IPS-NIHi7 (cell line): ENCODE results near the gene OR13A1.
"Not testable (repeated sequence)": the region's sequence is repeated elsewhere in the genome, so short reads cannot be mapped to it uniquely, and the experiment has no call there.

Source experiments
- DNase-seq: peaks from one replicate; pipeline ENCODE4 v3.0.0; 2012; ENCODE audit warnings: mixed read lengths; ENCODE audit errors: extremely low spot score

OR13A1 gene

GRCh38 chr10:45315508-45315907 lies at the start of gene OR13A1:
TSS of gene OR13A1 (minus strand) at chr10:45315608. CDS start at chr10:45304422, 11,186 bp downstream.
- no peak for DNase-seq

- not testable (repeated sequence) for DNase-seq
Measured at GRCh38 chr10:45361983-45362799, 46.8 kb upstream of the OR13A1 start.

GRCh38 chr10:45358961-45359360 lies 43.6 kb upstream of the OR13A1 start:
- DNase-seq, result peak; percentile 8

GRCh38 chr10:45355494-45355893 lies 40.1 kb upstream of the OR13A1 start:
- DNase-seq, result no peak

- DNase-seq, result no peak
Measured at GRCh38 chr10:45354261-45354660, 38.9 kb upstream of the OR13A1 start.

GRCh38 chr10:45353186-45353585 lies 37.8 kb upstream of the OR13A1 start:
- no peak for DNase-seq

GRCh38 chr10:45348196-45348765 lies 32.9 kb upstream of the OR13A1 start:
- DNase-seq, result not testable (repeated sequence)

GRCh38 chr10:45347464-45347863 lies 32.1 kb upstream of the OR13A1 start:
- not testable (repeated sequence) for DNase-seq

GRCh38 chr10:45346652-45347335 lies 31.4 kb upstream of the OR13A1 start:
- DNase-seq, result not testable (repeated sequence)

- not testable (repeated sequence) for DNase-seq
Measured at GRCh38 chr10:45340420-45340819, 25.0 kb upstream of the OR13A1 start.

GRCh38 chr10:45339894-45340293 lies 24.5 kb upstream of the OR13A1 start:
- DNase-seq, result no peak

GRCh38 chr10:45331824-45332223 lies 16.4 kb upstream of the OR13A1 start:
- not testable (repeated sequence) for DNase-seq

GRCh38 chr10:45326864-45327263 lies 11.5 kb upstream of the OR13A1 start:
- not testable (repeated sequence) for DNase-seq

GRCh38 chr10:45325116-45325515 lies 9.7 kb upstream of the OR13A1 start:
- DNase-seq, result no peak

GRCh38 chr10:45319702-45320101 lies 4.3 kb upstream of the OR13A1 start:
- DNase-seq, result no peak

- DNase-seq, result no peak
Measured at GRCh38 chr10:45313264-45313873, 2.0 kb downstream of the OR13A1 start.

GRCh38 chr10:45308707-45309106 lies 6.7 kb downstream of the OR13A1 start:
- DNase-seq, result no peak

- no peak for DNase-seq
Measured at GRCh38 chr10:45302573-45302972, 12.8 kb downstream of the OR13A1 start.

GRCh38 chr10:45298341-45298955 lies 17.0 kb downstream of the OR13A1 start:
- DNase-seq, result not testable (repeated sequence)

- no peak for DNase-seq
Measured at GRCh38 chr10:45294681-45295080, 20.7 kb downstream of the OR13A1 start.

GRCh38 chr10:45286980-45287379 lies 28.4 kb downstream of the OR13A1 start:
- no peak for DNase-seq

GRCh38 chr10:45282061-45282460 lies 33.3 kb downstream of the OR13A1 start:
- no peak for DNase-seq
